ENCODE results near the gene MINDY4.

Gene MINDY4

GRCh38 chr7:30920584-30921539 is 149.6 kb downstream of the MINDY4 start:
- Histone ChIP-seq H3K4me2 (ENCODE audit: low read length) (no peak overlapping the region), H3K36me3 (ENCODE audit: control insufficient read depth, insufficient read depth, low read length) (no peaks in the 10 kb centered on the region), H3K9ac (ENCODE audit: low read length) (no peak overlapping the region), H3K56ac (ENCODE audit: low read length) (no peak overlapping the region), H2BK120ac (ENCODE audit: low read depth, low read length) (no peak overlapping the region), H3K4me1 (ENCODE audit: control insufficient read depth, low read depth, low read length) (no peaks in the 10 kb centered on the region), H2BK15ac (replicated peaks; ENCODE audit: low read depth) (no peak overlapping the region), H3K4ac (ENCODE audit: low read depth, low read length) (no peak overlapping the region), H3K23ac (ENCODE audit: low read length) (no peak overlapping the region), H4K5ac (ENCODE audit: low read length) (no peak overlapping the region), H3K27ac (ENCODE audit: low read depth, low read length) (no peak overlapping the region), H3K18ac (ENCODE audit: low read length) (no peak overlapping the region), H4K8ac (ENCODE audit: low read depth, low read length) (no peak overlapping the region), H2AK5ac (ENCODE audit: low read length) (no peak overlapping the region), H3K27me3 (ENCODE audit: insufficient read depth, low read length, poor library complexity) (no peaks in the 10 kb centered on the region), H3K4me3 (ENCODE audit: low read length) (no peak overlapping the region), H3K79me2 (ENCODE audit: control insufficient read depth, insufficient read depth, low read length) (no peaks in the 10 kb centered on the region), H3K79me1 (ENCODE audit: low read length) (no peaks in the 10 kb centered on the region), H2BK5ac (ENCODE audit: low read length) (no peak overlapping the region)
- peak; percentile 40 for DNase-seq
- WGBS (ENCODE audit: extremely low coverage, insufficient coverage, low lambda C conversion rate) = no CpG with 5 or more reads among the region's 9 CpGs

GRCh38 chr7:30921540-30922401 is 150.6 kb downstream of the MINDY4 start:
- H2BK15ac ChIP-seq (replicated peaks; ENCODE audit: low read depth) = no peak overlapping the region
- no peak overlapping the region for H2BK5ac ChIP-seq (ENCODE audit: low read length)
- no peak overlapping the region for H3K23ac ChIP-seq (ENCODE audit: low read length)
- H3K4ac ChIP-seq (ENCODE audit: low read depth, low read length) = no peak overlapping the region
- no peaks in the 10 kb centered on the region for H3K79me2 ChIP-seq (ENCODE audit: control insufficient read depth, insufficient read depth, low read length)
- H3K4me2 ChIP-seq (ENCODE audit: low read length) = no peak overlapping the region
- no peak overlapping the region for H2BK120ac ChIP-seq (ENCODE audit: low read depth, low read length)
- H3K4me3 ChIP-seq (ENCODE audit: low read length) = no peak overlapping the region
- no peak for DNase-seq
- H3K9ac ChIP-seq (ENCODE audit: low read length) = no peak overlapping the region
- H3K56ac ChIP-seq (ENCODE audit: low read length) = peak overlapping the region; percentile 15
- H3K18ac ChIP-seq (ENCODE audit: low read length) = no peak overlapping the region
- no peak overlapping the region for H4K8ac ChIP-seq (ENCODE audit: low read depth, low read length)
- WGBS (ENCODE audit: extremely low coverage, insufficient coverage, low lambda C conversion rate) = no CpG with 5 or more reads among the region's 19 CpGs
- H3K4me1 ChIP-seq (ENCODE audit: control insufficient read depth, low read depth, low read length) = no peaks in the 10 kb centered on the region
- no peaks in the 10 kb centered on the region for H3K36me3 ChIP-seq (ENCODE audit: control insufficient read depth, insufficient read depth, low read length)
- no peaks in the 10 kb centered on the region for H3K79me1 ChIP-seq (ENCODE audit: low read length)
- no peak overlapping the region for H4K5ac ChIP-seq (ENCODE audit: low read length)
- no peak overlapping the region for H3K27ac ChIP-seq (ENCODE audit: low read depth, low read length)
- H3K27me3 ChIP-seq (ENCODE audit: insufficient read depth, low read length, poor library complexity) = no peaks in the 10 kb centered on the region
- H2AK5ac ChIP-seq (ENCODE audit: low read length) = no peak overlapping the region

- H3K23ac ChIP-seq (ENCODE audit: low read length) = no peak overlapping the region
- H3K56ac ChIP-seq (ENCODE audit: low read length) = no peak overlapping the region
- no peak overlapping the region for H3K27ac ChIP-seq (ENCODE audit: low read depth, low read length)
- H3K4me2 ChIP-seq (ENCODE audit: low read length) = no peak overlapping the region
- H3K4me1 ChIP-seq (ENCODE audit: control insufficient read depth, low read depth, low read length) = no peaks in the 10 kb centered on the region
- H2BK15ac ChIP-seq (replicated peaks; ENCODE audit: low read depth) = no peak overlapping the region
- no peak overlapping the region for H3K4ac ChIP-seq (ENCODE audit: low read depth, low read length)
- no peaks in the 10 kb centered on the region for H3K79me2 ChIP-seq (ENCODE audit: control insufficient read depth, insufficient read depth, low read length)
- no peaks in the 10 kb centered on the region for H3K36me3 ChIP-seq (ENCODE audit: control insufficient read depth, insufficient read depth, low read length)
- no peak overlapping the region for H3K4me3 ChIP-seq (ENCODE audit: low read length)
- no peak overlapping the region for H3K9ac ChIP-seq (ENCODE audit: low read length)
- WGBS (ENCODE audit: extremely low coverage, insufficient coverage, low lambda C conversion rate) = no CpG with 5 or more reads among the region's 9 CpGs
- no peak overlapping the region for H2BK5ac ChIP-seq (ENCODE audit: low read length)
- H2BK120ac ChIP-seq (ENCODE audit: low read depth, low read length) = no peak overlapping the region
- H4K8ac ChIP-seq (ENCODE audit: low read depth, low read length) = no peak overlapping the region
- DNase-seq = no peak
- H3K27me3 ChIP-seq (ENCODE audit: insufficient read depth, low read length, poor library complexity) = no peaks in the 10 kb centered on the region
- H4K5ac ChIP-seq (ENCODE audit: low read length) = no peak overlapping the region
- H3K18ac ChIP-seq (ENCODE audit: low read length) = no peak overlapping the region
- no peak overlapping the region for H2AK5ac ChIP-seq (ENCODE audit: low read length)
- H3K79me1 ChIP-seq (ENCODE audit: low read length) = no peaks in the 10 kb centered on the region
These were observed 151.4 kb downstream of the MINDY4 start for GRCh38 chr7:30922596-30922995.

- no peak for DNase-seq
- WGBS (ENCODE audit: extremely low coverage, insufficient coverage, low lambda C conversion rate) = no CpG with 5 or more reads among the region's 19 CpGs
- H3K9ac ChIP-seq (ENCODE audit: low read length) = no peak overlapping the region
These were observed 152.0 kb downstream of the MINDY4 start for GRCh38 chr7:30923009-30923773.

GRCh38 chr7:30923774-30924413 is 152.7 kb downstream of the MINDY4 start:
- H3K4me3 ChIP-seq (ENCODE audit: low read length) = no peak overlapping the region
- DNase-seq = no peak
- H3K27ac ChIP-seq (ENCODE audit: low read depth, low read length) = no peak overlapping the region
- no peak overlapping the region for H4K5ac ChIP-seq (ENCODE audit: low read length)
- no peak overlapping the region for H3K4ac ChIP-seq (ENCODE audit: low read depth, low read length)
- H3K56ac ChIP-seq (ENCODE audit: low read length) = no peak overlapping the region
- no peaks in the 10 kb centered on the region for H3K4me1 ChIP-seq (ENCODE audit: control insufficient read depth, low read depth, low read length)
- no peak overlapping the region for H2BK15ac ChIP-seq (replicated peaks; ENCODE audit: low read depth)
- no peak overlapping the region for H3K23ac ChIP-seq (ENCODE audit: low read length)
- H3K18ac ChIP-seq (ENCODE audit: low read length) = no peak overlapping the region
- no peak overlapping the region for H2BK5ac ChIP-seq (ENCODE audit: low read length)
- H3K4me2 ChIP-seq (ENCODE audit: low read length) = no peak overlapping the region
- no CpG with 5 or more reads among the region's 13 CpGs for WGBS (ENCODE audit: extremely low coverage, insufficient coverage, low lambda C conversion rate)
- no peak overlapping the region for H2BK120ac ChIP-seq (ENCODE audit: low read depth, low read length)
- no peaks in the 10 kb centered on the region for H3K27me3 ChIP-seq (ENCODE audit: insufficient read depth, low read length, poor library complexity)
- H4K8ac ChIP-seq (ENCODE audit: low read depth, low read length) = no peak overlapping the region
- no peaks in the 10 kb centered on the region for H3K79me2 ChIP-seq (ENCODE audit: control insufficient read depth, insufficient read depth, low read length)
- no peak overlapping the region for H3K9ac ChIP-seq (ENCODE audit: low read length)
- H2AK5ac ChIP-seq (ENCODE audit: low read length) = no peak overlapping the region
- H3K79me1 ChIP-seq (ENCODE audit: low read length) = no peaks in the 10 kb centered on the region
- no peaks in the 10 kb centered on the region for H3K36me3 ChIP-seq (ENCODE audit: control insufficient read depth, insufficient read depth, low read length)

More at GRCh38 chr7:30923009-30923773, 152.0 kb downstream of the MINDY4 start:
- Histone ChIP-seq H3K4me3 (ENCODE audit: low read length) (no peak overlapping the region), H3K79me2 (ENCODE audit: control insufficient read depth, insufficient read depth, low read length) (no peaks in the 10 kb centered on the region), H3K56ac (ENCODE audit: low read length) (no peak overlapping the region), H3K27ac (ENCODE audit: low read depth, low read length) (no peak overlapping the region), H2BK5ac (ENCODE audit: low read length) (no peak overlapping the region), H4K8ac (ENCODE audit: low read depth, low read length) (no peak overlapping the region), H3K27me3 (ENCODE audit: insufficient read depth, low read length, poor library complexity) (no peaks in the 10 kb centered on the region), H3K23ac (ENCODE audit: low read length) (no peak overlapping the region), H2BK120ac (ENCODE audit: low read depth, low read length) (no peak overlapping the region), H3K4me1 (ENCODE audit: control insufficient read depth, low read depth, low read length) (no peaks in the 10 kb centered on the region), H2BK15ac (replicated peaks; ENCODE audit: low read depth) (no peak overlapping the region), H3K79me1 (ENCODE audit: low read length) (no peaks in the 10 kb centered on the region), H4K5ac (ENCODE audit: low read length) (no peak overlapping the region), H3K18ac (ENCODE audit: low read length) (no peak overlapping the region), H2AK5ac (ENCODE audit: low read length) (no peak overlapping the region), H3K4me2 (ENCODE audit: low read length) (no peak overlapping the region), H3K36me3 (ENCODE audit: control insufficient read depth, insufficient read depth, low read length) (no peaks in the 10 kb centered on the region), H3K4ac (ENCODE audit: low read depth, low read length) (no peak overlapping the region)

Data from mesendoderm (in vitro differentiated cells).